Loucy (cell line): ENCODE results near the gene MKLN1.

Source experiments
- H2AFZ ChIP-seq: fragments of 200-600 bp; sonication (generic); 2 replicates; pipeline ENCODE4 v1.6.0; 2016; ENCODE audit warnings: antibody characterized with exemption, mild to moderate bottlenecking, low read length, moderate library complexity
- H3F3A ChIP-seq: fragments of 200-600 bp; 2 replicates; pipeline ENCODE4 v1.6.0; 2016; ENCODE audit warnings: antibody characterized with exemption, low read depth, mild to moderate bottlenecking
- H3K27me3 ChIP-seq: fragments of 200-600 bp; sonication (generic); 2 replicates; pipeline ENCODE4 v1.6.1; 2014; ENCODE audit warnings: low read length, mild to moderate bottlenecking; ENCODE audit not compliant: insufficient read depth, poor library complexity, severe bottlenecking
- H3K36me3 ChIP-seq: fragments of 200-600 bp; sonication (generic); 2 replicates; pipeline ENCODE4 v1.6.1; 2016; ENCODE audit warnings: low read length; ENCODE audit not compliant: insufficient read depth
- H3K4me1 ChIP-seq: fragments of 200-600 bp; sonication (generic); 2 replicates; pipeline ENCODE4 v1.5.1; 2014; ENCODE audit warnings: low read length, mild to moderate bottlenecking; ENCODE audit not compliant: insufficient read depth, poor library complexity, severe bottlenecking
- H3K4me2 ChIP-seq: fragments of 200-600 bp; sonication (generic); 2 replicates; pipeline ENCODE4 v1.6.0; 2014; ENCODE audit warnings: antibody characterized with exemption, low read length, low read depth, mild to moderate bottlenecking; ENCODE audit not compliant: poor library complexity, severe bottlenecking
- H3K4me3 ChIP-seq: fragments of 200-600 bp; sonication (generic); 2 replicates; pipeline ENCODE4 v1.5.1; 2014; ENCODE audit warnings: low read length, mild to moderate bottlenecking, mixed read lengths; ENCODE audit not compliant: poor library complexity, severe bottlenecking
- H3K79me2 ChIP-seq: fragments of 200-600 bp; sonication (generic); 2 replicates; pipeline ENCODE4 v1.6.1; 2014; ENCODE audit warnings: low read length; ENCODE audit not compliant: insufficient read depth
- H3K9ac ChIP-seq: fragments of 200-600 bp; sonication (generic); 2 replicates; pipeline ENCODE4 v1.6.0; 2014; ENCODE audit warnings: mild to moderate bottlenecking, low read depth, low read length, moderate library complexity; ENCODE audit not compliant: poor library complexity, severe bottlenecking
- H3K9me2 ChIP-seq: fragments of 200-600 bp; sonication (generic); replicated peaks from 2 replicates; pipeline ENCODE4 v1.6.1; 2016; ENCODE audit warnings: low read depth, low read length, mixed read lengths
- H3K9me3 ChIP-seq: fragments of 200-600 bp; sonication (generic); 2 replicates; pipeline ENCODE4 v1.6.1; 2014; ENCODE audit warnings: mild to moderate bottlenecking, antibody characterized with exemption, low read length, low read depth; ENCODE audit not compliant: insufficient read depth
- H4K20me1 ChIP-seq: fragments of 200-600 bp; sonication (generic); 2 replicates; pipeline ENCODE4 v1.6.0; 2014; ENCODE audit warnings: antibody characterized with exemption, low read length, mild to moderate bottlenecking; ENCODE audit not compliant: insufficient read depth, poor library complexity, severe bottlenecking
- EZH2phosphoT487 ChIP-seq: fragments of 200-600 bp; IDR thresholded peaks from 2 replicates; pipeline ENCODE4 v1.6.1; 2018; ENCODE audit warnings: antibody characterized with exemption, mild to moderate bottlenecking, moderate library complexity, borderline replicate concordance
- TF ChIP-seq, protein P1 (sequence below): fragments of 200-600 bp; sonication (generic); conservative IDR thresholded peaks from 2 replicates; pipeline ENCODE4 v1.5.1; 2014; ENCODE audit warnings: mild to moderate bottlenecking, antibody characterized with exemption, low read length

The MKLN1 gene

DNA sequence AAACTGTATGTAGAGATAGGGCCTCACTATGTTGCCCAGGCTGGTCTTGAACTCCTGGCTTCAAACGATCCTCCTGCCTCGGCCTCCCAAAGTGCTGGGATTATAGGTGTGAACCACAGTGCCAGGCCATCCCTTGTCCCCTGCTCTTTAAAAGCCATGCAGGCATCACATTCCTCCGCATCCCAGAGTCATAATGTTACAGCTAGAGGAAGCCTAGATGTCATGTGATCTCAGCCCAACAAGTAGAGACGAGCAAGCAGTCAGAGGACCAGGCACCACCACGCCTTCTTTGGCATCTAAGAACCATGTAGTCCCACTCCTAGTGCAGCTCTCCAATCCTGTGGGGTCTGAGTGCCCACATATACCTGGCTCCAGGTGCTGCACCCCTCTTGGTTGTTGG lies 215.6 kb downstream of the MKLN1 start:
- TF ChIP-seq, protein P1, sequence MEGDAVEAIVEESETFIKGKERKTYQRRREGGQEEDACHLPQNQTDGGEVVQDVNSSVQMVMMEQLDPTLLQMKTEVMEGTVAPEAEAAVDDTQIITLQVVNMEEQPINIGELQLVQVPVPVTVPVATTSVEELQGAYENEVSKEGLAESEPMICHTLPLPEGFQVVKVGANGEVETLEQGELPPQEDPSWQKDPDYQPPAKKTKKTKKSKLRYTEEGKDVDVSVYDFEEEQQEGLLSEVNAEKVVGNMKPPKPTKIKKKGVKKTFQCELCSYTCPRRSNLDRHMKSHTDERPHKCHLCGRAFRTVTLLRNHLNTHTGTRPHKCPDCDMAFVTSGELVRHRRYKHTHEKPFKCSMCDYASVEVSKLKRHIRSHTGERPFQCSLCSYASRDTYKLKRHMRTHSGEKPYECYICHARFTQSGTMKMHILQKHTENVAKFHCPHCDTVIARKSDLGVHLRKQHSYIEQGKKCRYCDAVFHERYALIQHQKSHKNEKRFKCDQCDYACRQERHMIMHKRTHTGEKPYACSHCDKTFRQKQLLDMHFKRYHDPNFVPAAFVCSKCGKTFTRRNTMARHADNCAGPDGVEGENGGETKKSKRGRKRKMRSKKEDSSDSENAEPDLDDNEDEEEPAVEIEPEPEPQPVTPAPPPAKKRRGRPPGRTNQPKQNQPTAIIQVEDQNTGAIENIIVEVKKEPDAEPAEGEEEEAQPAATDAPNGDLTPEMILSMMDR = no peak
- no peak for TF ChIP-seq EZH2phosphoT487
- Histone ChIP-seq H3F3A (no peaks in the 10 kb centered on the region), H3K4me1 (peaks cover 10% of the 10 kb centered on the region), H3K79me2 (no peaks in the 10 kb centered on the region), H3K9me3 (no peaks in the 10 kb centered on the region), H3K4me2 (no peak overlapping the region), H2AFZ (no peak overlapping the region), H4K20me1 (no peaks in the 10 kb centered on the region), H3K36me3 (no peaks in the 10 kb centered on the region), H3K9ac (no peak overlapping the region), H3K27me3 (no peaks in the 10 kb centered on the region), H3K4me3 (no peak overlapping the region), H3K9me2 (no peaks in the 10 kb centered on the region)

DNA sequence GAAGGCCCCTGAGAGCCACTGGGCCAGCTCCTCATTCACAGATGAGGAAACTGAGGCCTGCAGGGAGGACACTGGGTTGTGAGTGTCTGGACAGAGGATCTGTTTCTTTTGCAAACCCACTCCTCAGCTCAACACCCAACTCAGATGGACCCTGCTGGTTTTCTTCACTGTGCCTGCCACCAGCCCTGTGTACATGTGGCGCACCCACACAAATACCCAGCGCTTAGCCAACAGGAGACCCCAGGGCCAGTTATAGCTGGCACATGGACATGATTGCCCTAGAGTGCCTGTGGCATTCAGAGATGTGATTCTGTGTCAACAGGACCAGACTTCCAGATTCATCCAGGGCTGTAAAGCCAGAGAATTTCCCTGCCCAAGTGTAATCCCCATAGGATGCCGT lies 216.3 kb downstream of the MKLN1 start:
- TF ChIP-seq, protein P1 = no peak
- no peak for TF ChIP-seq EZH2phosphoT487
- no peaks in the 10 kb centered on the region for H4K20me1 ChIP-seq
- no peaks in the 10 kb centered on the region for H3K36me3 ChIP-seq
- H3K4me1 ChIP-seq = peaks cover 10% of the 10 kb centered on the region
- H3K9me2 ChIP-seq = no peaks in the 10 kb centered on the region
- H3K79me2 ChIP-seq = no peaks in the 10 kb centered on the region
- H3K4me2 ChIP-seq = no peak overlapping the region
- no peak overlapping the region for H3K4me3 ChIP-seq
- H2AFZ ChIP-seq = no peak overlapping the region
- H3K9ac ChIP-seq = no peak overlapping the region
- no peaks in the 10 kb centered on the region for H3K27me3 ChIP-seq
- H3K9me3 ChIP-seq = no peaks in the 10 kb centered on the region
- H3F3A ChIP-seq = no peaks in the 10 kb centered on the region

DNA sequence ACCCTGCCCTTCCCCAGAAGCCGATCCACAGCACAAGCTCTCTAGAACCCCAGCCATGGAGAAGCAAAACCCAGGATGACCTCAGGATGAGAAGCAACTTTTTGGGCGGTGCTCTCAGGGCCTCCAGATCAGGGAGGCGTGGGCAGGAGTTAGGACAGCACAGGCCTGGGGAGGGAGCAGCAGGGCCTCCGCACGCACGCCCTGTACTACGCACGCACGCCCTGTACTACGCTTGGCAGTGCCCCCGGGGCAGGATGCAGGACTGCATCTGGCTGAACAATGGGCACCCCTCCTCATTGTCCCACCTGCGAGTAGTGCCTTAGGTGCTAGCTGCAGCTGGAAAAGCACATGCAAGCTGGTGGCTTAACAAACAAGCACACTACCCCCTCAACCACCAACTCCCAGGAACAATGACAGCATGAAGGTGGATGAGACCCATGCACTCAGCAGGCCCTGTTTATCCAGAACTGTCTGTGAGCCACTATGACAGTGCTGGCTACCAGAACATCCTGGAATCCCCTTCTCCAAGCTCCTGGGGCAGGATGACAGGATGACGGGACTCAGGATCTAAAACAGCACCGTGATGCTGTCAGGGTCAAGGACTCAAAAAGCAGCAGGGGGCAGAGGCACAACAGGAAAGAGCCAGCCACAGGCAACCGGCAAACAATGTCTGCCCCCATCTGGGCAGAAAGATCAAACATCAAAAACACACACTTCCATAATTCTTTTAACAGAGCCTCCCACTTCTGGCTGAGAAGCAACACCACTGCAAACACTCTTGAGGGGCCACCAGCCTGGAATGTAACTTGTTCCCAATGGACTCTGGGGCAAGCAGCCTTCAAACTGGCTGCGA lies 217.0 kb downstream of the MKLN1 start:
- Histone ChIP-seq H3K9me2 (no peaks in the 10 kb centered on the region), H3K4me1 (peaks cover 10% of the 10 kb centered on the region), H2AFZ (peak overlapping the region; percentile 88), H4K20me1 (no peaks in the 10 kb centered on the region), H3K9me3 (no peaks in the 10 kb centered on the region), H3K79me2 (no peaks in the 10 kb centered on the region), H3K4me2 (peak overlapping the region; percentile 22), H3K36me3 (no peaks in the 10 kb centered on the region), H3K4me3 (no peak overlapping the region), H3F3A (no peaks in the 10 kb centered on the region), H3K9ac (peak overlapping the region; percentile 35), H3K27me3 (no peaks in the 10 kb centered on the region)
- no peak for TF ChIP-seq EZH2phosphoT487
- TF ChIP-seq, protein P1 = peak; percentile 69
